GM18907 (cell line): ENCODE results near the gene OR9G1.
"Not testable (repeated sequence)": the region's sequence is repeated elsewhere in the genome, so short reads cannot be mapped to it uniquely, and the experiment has no call there.

Experiments used
- ATAC-seq: cut with Tn5 transposase; IDR thresholded peaks from one replicate; pipeline ENCODE4 v1.9.1; 2021; ENCODE audit warnings: mild to moderate bottlenecking, moderate library complexity; ENCODE audit not compliant: unreplicated experiment

Gene OR9G1, protein sequence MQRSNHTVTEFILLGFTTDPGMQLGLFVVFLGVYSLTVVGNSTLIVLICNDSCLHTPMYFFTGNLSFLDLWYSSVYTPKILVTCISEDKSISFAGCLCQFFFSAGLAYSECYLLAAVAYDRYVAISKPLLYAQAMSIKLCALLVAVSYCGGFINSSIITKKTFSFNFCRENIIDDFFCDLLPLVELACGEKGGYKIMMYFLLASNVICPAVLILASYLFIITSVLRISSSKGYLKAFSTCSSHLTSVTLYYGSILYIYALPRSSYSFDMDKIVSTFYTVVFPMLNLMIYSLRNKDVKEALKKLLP

DNA sequence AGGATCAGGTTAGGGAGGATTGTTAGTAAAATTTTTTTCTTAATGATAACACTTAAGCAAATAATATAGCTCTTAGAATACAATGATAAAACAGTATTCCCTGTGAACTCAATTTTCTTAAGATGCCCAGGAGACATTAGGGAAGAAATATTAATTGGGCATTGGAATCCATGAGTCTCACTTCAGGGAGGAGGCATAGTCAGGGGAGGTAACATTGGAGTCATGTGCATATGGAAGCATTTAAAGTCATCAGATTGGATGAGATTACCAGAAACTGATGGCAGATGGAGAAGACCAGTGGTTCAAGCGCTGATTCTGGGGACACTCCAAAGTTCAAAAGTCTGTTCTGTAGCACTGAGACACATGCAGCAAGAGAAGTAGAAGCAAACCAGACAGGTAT lies at the start of gene OR9G1:
Gene OR9G1 (plus strand): TSS at position 301 of the 400 bp plus-strand sequence. CDS start 1,293 bp downstream, outside the sequence.
- ATAC-seq = no peak

DNA sequence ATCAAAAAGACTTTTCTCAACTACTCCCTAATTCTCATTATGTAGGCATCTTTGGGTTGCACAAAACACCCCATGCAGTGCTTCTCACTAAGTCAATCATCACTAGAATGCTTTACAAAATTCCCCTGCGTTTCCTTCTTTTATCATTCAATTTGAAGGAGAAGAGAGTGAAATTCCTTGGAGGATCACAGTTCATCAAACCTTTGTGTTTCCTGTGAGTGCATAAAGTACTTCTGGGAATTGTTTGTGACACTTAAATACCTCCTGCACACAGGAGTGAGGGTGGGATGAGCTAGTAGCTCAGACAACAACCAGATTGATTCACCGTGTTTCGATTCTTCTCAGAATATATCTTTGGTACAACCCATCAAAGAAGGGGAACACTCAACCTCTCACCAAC lies 39.1 kb upstream of the OR9G1 start:
- ATAC-seq = no peak

DNA sequence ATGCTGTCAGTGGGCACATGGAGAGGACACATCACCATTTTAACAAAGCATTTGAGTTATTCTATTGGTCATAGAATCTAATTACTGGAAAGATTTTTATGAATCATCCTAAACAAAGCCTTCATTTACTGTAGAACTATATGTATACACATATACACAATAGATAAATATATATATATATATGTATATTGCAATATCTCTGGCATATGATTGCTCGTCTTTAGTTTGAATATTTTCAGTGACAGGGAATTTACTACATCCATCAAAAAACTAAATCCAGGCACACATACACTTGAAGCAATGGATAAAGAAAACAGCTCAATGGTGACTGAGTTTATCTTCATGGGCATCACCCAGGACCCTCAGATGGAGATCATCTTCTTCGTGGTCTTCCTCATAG lies 35.5 kb upstream of the OR9G1 start, which contains the start of gene OR5AR1:
Gene OR5AR1 (plus strand): TSS at position 301 of the 400 bp plus-strand sequence. CDS start 0 bp downstream, at position 301.
- no peak for ATAC-seq

DNA sequence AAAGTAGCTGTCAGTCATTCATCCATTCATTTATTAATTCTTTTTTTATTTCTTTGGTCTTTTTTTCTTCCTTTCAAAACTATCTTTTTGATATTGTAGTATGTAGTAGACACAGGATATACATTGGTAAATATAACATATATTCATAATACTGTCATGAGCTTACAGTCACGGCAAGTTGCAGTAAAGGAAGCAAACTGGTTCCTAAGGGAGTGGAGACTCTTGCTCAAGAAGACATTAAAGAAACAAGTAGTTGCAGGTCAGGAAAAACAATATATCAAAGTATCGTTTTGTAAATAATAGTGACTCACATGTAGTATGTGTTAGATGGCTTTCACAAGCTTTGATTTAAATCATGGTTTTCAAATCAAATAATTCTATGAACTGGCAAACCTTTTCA lies 27.9 kb upstream of the OR9G1 start:
- ATAC-seq = no peak

DNA sequence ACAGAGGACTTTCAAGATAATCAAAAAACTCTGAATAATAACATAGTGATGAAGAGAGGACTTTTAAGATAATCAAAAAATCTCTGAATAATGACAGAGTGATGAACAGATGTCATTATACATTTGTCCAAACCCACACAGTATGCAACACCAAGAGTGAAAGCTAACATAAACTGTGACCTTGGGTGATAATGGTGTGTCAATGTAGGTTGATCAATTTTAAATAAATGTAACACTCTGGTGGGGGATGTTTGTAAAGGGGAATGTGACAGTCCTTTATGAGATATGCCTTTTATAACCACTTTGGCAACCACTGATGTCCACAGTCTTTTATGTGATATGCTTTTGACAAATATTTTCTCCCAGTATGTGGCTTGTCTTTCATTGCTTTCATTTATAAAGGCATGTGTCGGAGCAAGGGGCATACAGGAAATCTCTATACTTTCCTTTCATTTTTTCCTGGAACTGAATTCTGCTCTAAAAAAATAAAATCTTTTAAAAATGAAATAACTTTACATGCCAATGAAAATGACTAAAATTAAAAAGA lies 10.3 kb upstream of the OR9G1 start:
- no peak for ATAC-seq

DNA sequence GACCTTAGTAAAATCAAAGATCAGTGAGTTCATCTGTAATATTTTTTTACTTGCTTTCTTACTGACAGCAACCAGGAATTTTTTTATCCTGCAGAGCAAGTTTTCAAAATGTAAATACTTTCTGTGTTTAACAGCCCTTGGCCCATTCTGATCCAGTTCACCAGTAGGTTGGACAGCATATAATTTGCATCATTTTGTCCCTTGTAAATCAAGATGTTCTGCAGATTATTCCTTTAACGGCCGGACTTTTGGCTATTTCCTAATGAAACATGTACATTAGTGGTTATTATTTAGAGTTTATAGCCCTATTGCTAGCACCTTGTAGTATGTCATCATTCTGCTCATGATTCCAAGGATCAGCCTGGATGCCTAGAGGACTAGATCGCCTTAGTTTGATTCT lies 7.7 kb upstream of the OR9G1 start:
- not testable (repeated sequence) for ATAC-seq

DNA sequence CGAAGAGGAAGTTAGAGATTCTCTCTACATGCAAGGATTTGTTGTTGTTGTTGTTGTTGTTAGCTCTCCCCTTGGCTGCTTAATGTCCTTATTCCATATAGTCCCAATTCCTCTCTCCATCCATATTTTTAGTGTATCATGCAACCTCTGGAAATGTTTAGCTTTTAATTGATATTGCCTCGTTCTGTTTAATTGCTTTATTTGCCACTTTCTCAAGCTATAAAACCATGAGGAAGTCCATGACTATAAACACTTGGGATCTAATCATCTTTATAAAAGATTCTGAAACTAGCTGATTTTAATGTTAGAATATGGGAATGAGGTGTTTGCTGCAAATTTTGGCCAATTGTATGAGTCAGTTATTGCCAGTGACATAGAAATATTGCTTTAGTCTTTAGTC lies 5.5 kb upstream of the OR9G1 start:
- no peak for ATAC-seq

DNA sequence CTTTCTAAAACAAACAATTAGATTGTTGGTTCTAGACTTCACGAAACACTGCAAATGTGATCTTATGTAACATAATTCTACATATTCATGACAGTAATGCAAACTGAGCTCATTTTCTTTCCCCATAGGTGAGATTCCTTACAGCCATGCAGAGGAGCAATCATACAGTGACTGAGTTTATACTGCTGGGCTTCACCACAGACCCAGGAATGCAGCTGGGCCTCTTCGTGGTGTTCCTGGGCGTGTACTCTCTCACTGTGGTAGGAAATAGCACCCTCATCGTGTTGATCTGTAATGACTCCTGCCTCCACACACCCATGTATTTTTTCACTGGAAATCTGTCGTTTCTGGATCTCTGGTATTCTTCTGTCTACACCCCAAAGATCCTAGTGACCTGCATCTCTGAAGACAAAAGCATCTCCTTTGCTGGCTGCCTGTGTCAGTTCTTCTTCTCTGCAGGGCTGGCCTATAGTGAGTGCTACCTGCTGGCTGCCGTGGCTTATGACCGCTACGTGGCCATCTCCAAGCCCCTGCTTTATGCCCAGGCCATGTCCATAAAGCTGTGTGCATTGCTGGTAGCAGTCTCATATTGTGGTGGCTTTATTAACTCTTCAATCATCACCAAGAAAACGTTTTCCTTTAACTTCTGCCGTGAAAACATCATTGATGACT lies 1.5 kb downstream of the OR9G1 start:
- no peak for ATAC-seq

DNA sequence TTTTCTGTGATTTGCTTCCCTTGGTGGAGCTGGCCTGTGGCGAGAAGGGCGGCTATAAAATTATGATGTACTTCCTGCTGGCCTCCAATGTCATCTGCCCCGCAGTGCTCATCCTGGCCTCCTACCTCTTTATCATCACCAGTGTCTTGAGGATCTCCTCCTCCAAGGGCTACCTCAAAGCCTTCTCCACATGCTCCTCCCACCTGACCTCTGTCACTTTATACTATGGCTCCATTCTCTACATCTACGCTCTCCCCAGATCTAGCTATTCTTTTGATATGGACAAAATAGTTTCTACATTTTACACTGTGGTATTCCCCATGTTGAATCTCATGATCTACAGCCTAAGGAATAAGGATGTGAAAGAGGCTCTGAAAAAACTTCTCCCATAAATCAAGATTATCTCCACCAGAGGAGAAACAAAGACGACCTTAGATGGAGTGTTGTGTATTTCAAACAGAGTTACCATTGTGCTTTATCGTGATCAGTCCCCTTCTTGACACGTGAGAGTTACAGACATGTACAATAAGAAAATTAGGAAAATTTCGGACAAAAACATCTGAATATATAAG lies 2.1 kb downstream of the OR9G1 start:
- no peak for ATAC-seq

DNA sequence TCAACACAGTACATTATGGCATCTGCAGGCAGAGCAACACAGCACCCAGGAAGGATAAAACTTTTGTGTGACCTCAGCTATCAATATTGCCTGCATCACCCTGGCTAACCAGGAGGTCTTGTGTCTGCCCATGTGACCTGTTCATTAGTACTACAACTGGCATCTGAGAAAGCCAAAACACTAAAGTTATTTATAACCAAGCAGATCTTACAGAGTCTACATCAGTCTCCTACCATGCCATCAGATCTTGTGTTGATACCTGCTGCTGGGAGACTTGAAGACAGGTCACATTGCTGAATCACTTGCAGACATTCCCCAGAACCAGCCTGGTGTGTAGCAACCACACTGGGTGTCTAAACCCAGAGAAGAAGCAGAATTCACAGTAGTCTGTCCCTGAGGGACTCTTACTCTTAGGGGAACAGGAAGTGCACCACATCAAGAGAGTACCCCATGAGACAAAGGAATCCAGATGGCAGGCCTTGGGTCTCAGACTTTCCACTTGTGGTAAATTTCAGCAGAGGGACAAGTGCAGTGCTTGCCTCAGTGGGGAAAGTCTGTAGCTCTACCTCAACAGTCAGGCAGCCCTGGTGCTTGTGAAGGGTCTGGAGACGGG lies 7.0 kb downstream of the OR9G1 start:
- ATAC-seq = no peak

DNA sequence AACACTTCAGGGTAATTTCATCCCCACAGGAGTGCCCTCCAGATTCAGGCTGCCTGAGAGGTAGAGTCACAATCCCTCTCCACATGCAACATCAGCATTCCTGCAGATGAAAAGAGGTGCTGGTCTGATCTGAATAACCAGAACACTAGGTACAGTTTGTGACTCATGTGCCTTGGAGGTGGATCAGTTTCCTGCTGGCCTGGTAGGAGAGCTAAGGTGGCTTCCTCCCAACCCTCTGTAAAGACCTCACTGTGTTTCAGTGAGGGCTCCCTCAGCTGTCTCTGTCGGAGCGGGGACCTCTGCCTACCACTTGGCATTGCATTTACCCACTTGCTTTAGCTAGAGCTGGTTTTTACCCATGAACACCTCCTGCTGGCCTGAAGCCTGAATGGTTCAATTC lies 7.6 kb downstream of the OR9G1 start:
- ATAC-seq = no peak

DNA sequence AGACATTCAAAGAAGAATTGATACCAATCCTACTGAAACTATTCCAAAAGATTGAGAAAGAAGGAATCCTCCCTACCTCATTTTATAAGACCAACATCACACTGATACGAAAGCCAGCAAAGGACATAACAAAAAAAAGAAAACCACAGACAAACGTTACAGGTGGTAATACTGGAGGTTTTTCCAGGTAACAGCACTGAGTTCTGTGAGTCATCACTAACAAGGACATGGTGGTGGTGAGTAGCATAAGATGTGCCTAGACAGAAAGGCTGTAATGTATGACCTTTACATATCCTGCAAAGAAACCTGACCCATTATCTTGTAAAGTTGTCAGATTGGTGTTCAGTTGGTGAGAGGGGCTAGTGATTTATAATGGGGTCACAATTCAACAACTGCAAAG lies 15.3 kb downstream of the OR9G1 start:
- ATAC-seq = no peak

DNA sequence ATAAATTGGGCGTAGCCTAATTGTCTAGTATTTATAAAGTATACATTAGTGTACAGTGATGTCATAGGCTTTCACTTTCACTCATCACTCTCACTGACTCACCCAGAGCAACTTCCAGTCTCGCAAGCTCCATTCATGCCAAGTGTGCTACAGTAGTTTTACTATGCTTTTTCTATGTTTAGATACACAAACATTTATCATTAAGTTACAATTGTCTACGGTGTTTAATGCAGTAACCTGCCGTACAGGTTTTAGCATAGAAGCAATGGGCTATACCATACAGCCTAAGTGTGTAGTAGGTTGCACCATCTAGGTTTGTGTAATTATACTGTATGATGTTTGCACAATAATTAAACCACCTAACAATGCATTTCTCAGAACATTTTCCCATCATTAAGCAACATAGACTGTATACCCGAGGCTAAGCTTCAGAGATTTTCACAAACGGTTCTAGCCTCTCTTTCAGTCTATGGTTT lies 17.5 kb downstream of the OR9G1 start:
- ATAC-seq = no peak

DNA sequence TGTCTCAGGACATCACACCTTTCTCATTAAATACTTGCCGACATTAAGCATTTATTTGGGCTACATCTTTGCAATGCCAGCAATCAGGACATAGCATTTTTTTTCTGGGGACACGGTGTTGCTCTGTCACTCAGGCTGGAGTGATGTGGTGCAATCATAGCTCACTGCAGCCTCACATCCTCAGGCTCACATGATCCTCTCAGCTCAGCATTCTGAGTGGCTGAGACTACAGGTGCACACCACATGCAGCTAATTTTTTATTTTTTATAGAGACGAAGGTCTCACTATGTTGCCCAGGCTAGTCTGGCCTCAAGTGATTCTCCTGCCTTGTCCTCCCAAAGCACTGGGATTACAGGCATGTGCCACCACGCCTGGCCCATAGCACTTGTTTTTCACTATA lies 21.6 kb downstream of the OR9G1 start:
- no peak for ATAC-seq

DNA sequence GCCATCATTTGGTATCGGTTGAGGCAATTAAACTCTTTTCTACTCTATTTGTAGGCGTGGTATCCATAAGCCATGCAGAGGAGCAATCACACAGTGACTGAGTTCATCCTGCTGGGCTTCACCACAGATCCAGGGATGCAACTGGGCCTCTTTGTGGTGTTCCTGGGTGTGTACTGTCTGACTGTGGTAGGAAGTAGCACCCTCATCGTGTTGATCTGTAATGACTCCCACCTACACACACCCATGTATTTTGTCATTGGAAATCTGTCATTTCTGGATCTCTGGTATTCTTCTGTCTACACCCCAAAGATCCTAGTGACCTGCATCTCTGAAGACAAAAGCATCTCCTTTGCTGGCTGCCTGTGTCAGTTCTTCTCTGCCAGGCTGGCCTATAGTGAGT lies 41.2 kb downstream of the OR9G1 start:
- ATAC-seq = no peak

DNA sequence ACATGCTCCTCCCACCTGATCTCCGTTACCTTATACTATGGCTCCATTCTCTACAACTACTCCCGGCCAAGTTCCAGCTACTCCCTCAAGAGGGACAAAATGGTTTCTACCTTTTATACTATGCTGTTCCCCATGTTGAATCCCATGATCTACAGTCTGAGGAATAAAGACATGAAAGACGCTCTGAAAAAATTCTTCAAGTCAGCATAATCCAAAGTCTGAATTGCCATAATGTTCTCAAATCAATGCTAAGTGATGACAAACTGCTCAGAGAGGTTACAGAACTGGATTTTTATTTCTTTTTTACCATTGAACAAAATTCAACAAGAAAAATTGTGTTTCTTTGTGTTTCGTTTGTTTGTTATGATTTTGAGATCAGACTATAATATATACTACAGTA lies 42.0 kb downstream of the OR9G1 start:
- no peak for ATAC-seq

DNA sequence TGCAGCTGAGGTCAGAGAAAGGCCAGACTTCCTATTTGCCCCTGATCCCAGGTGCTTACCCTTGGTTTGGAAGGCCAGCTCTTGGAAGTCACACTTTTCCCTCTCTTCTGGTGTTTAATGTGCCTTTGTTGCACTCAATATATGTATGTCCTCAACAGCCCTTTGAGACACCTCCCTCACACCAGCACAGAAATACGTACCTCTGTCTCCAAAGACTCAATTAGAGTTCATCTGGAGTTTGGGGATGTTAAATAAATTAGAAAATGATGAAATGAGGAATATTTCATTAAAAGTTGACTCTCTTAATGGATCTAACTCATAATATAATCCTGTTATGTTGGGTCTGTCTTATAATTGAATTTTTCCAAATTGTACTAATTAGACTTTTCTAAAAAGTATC lies 49.7 kb downstream of the OR9G1 start, which contains the start of gene OR9G4:
Gene OR9G4 (minus strand): TSS at position 101 of the 400 bp plus-strand sequence. CDS start 4,931 bp downstream, outside the sequence.
- ATAC-seq = no peak

DNA sequence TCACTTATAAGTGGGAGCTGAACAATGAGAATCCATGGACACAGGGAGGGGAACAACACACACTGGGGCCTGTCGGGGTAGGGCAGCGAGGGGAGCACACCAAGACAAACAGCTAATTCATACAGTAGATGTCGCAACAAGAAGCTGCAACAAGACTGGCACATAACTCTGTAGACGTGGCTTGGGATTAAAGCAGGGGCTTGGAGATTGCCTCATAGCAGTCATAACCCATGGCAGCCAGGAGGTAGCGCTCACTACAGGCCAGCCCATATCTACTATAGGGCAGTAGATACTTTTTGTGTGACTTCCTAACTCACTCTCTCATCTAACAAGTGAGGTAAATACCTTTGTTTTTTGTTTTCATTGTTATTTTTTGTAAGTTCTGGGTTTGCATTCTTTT lies 51.3 kb downstream of the OR9G1 start:
- no peak for ATAC-seq

DNA sequence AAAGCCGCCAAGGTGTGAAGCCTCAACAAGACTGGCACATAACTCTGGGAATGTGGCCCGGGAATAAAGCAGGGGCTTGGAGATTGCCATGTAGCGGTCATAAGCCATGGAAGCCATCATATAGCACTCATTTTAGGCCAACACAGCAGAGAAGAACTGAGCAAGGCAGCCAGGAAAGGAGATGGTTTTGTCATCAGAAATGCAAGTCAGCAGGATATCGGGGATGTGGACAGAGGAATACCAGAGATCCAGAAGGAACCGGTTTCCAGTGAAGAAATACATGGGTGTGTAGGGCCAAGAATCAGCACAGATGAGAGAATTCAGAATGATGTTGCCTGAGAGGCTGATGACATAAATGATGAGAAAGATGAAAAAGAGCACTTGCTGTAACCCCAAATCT lies 52.6 kb downstream of the OR9G1 start:
- no peak for ATAC-seq
